Right cardiac atrium (tissue), 5 donors: ENCODE data around the gene SLC22A2. TPM values are rescaled to one million over a fixed set of nuclear protein-coding genes. Genes with fewer than 3 reads are reported as not detected.
"Not testable (repeated sequence)": the region's sequence is repeated elsewhere in the genome, so short reads cannot be mapped to it uniquely, and the experiment has no call there.

Experiments
- ATAC-seq, 2 donors: fragments of 200-7000 bp; cut with Tn5 transposase; one replicate each; pipeline versions ENCODE4 v1.8.0 to v1.9.1; 2020; ENCODE audit warnings: moderate library complexity in 2 of 2, mild to moderate bottlenecking in 1 of 2
- DNase-seq, 3 donors: peaks; one replicate each; pipeline ENCODE4 v3.0.0-alpha.2; 2020
- H3K27ac ChIP-seq: one replicate; pipeline ENCODE4 v1.5.1; 2013; ENCODE audit warnings: mild to moderate bottlenecking, low read length, control low read depth, moderate library complexity
- H3K27me3 ChIP-seq: one replicate; pipeline ENCODE4 v1.6.1; 2013; ENCODE audit not compliant: control insufficient read depth, insufficient read depth
- H3K4me1 ChIP-seq: one replicate; pipeline ENCODE4 v1.6.1; 2013; ENCODE audit warnings: low read length; ENCODE audit not compliant: control insufficient read depth, insufficient read depth
- H3K4me3 ChIP-seq: one replicate; pipeline ENCODE4 v1.5.1; 2013; ENCODE audit warnings: low read length, control low read depth
- H3K9me3 ChIP-seq: one replicate; pipeline ENCODE4 v1.6.1; 2013; ENCODE audit warnings: low read length; ENCODE audit not compliant: control insufficient read depth
- WGBS: extraction: QIAGEN DNeasy Blood & Tissue Kit; methylation state at CpG from one replicate; pipeline ENCODE4 v1.1.7; 2013; 5-methylcytosine and 5-hydroxymethylcytosine counted together
- intact Hi-C, 4 donors: fragments of 100-400 bp; cut with DNase I; formaldehyde crosslinking; loops; one replicate each; pipeline versions ENCODE4 v1.11.0 to v1.14.0; 2022 to 2023
- long read RNA-seq, 4 donors: library from polyadenylated mRNA; unstranded; transcript quantifications; one replicate each; pipeline ENCODE4 v2.0.0, GENCODE V29; 2020 to 2021
- polyA plus RNA-seq: library from polyadenylated mRNA; stranded (reverse); fragments of 200-250 nt; gene quantifications from one replicate; pipeline ENCODE4 v1.2.3, GENCODE V29; 2013
- total RNA-seq, 4 donors: library from RNA; stranded (reverse); fragmentation: NEBNext Ultra II Directional; extraction: Animal tissue kit (Norgen Biotek cat#: 25700); gene quantifications; one replicate each; pipeline ENCODE4 v1.2.1, GENCODE V29; 2021
- donor health status: healthy with polysubstance abuse.
- donor health status: DM: no; HTN: yes; CAD: no.
- donor health status: DM: no; HTN: no; CAD: no.
- donor health status: DM: no; HTN: yes; CAD: no; lungs with severe emphysema.
- donor health status: DM: yes; HTN: yes; CAD: no.

Gene SLC22A2
- total RNA-seq (not detected), polyA plus RNA-seq (0.05 TPM)
- long read RNA-seq, donor 1, result 0 reads
- long read RNA-seq, donor 2, result 0 reads
- long read RNA-seq, donor 3, result 0 reads
- long read RNA-seq, donor 4, result 0 reads

GRCh38 chr6:160258346-160259142 lies at the start of gene SLC22A2:
Gene SLC22A2 (minus strand): TSS chr6:160258821. CDS start chr6:160258757, 64 bp downstream.
- Histone ChIP-seq H3K27me3 (peaks cover 2% of the 10 kb centered on the region), H3K9me3 (no peaks in the 10 kb centered on the region), H3K4me1 (no peaks in the 10 kb centered on the region), H3K4me3 (no peak within 1 kb of the TSS), H3K27ac (no peak within 1 kb of the TSS)
- intact Hi-C loops, result no loop called here
- peak; percentile 23 to 39 for ATAC-seq
- DNase-seq, result peak in 2 of 3 donors; percentile 45 to 46
- WGBS, result 86% methylated on average over 43 of the region's 43 CpGs

- ATAC-seq, result no peak
- Histone ChIP-seq H3K4me3 (no peak overlapping the region), H3K9me3 (no peaks in the 10 kb centered on the region), H3K4me1 (no peaks in the 10 kb centered on the region), H3K27ac (no peak overlapping the region), H3K27me3 (no peaks in the 10 kb centered on the region)
- DNase-seq, result no peak
- intact Hi-C loops, result no loop called here
- 61% methylated on average over 7 of the region's 7 CpGs for WGBS
These were observed 47.5 kb upstream of the SLC22A2 start for GRCh38 chr6:160305926-160306713.

GRCh38 chr6:160303806-160304205 lies 45.2 kb upstream of the SLC22A2 start:
- no peak overlapping the region for H3K4me3 ChIP-seq
- no peaks in the 10 kb centered on the region for H3K27me3 ChIP-seq
- DNase-seq, result no peak
- H3K4me1 ChIP-seq, result no peaks in the 10 kb centered on the region
- no peak for ATAC-seq
- intact Hi-C loops, result no loop called here
- WGBS, result 61% methylated on average over 2 of the region's 2 CpGs
- H3K27ac ChIP-seq, result no peak overlapping the region
- no peaks in the 10 kb centered on the region for H3K9me3 ChIP-seq

GRCh38 chr6:160302431-160303082 lies 43.9 kb upstream of the SLC22A2 start:
- H3K9me3 ChIP-seq, H3K27me3 ChIP-seq, H3K4me3 ChIP-seq, H3K4me1 ChIP-seq, DNase-seq, ATAC-seq, H3K27ac ChIP-seq, intact Hi-C loops: not testable (repeated sequence)
- WGBS, result 37% methylated on average over 2 of the region's 2 CpGs

- no peaks in the 10 kb centered on the region for H3K9me3 ChIP-seq
- intact Hi-C loops, result no loop called here
- no peaks in the 10 kb centered on the region for H3K27me3 ChIP-seq
- H3K4me3 ChIP-seq, result no peak overlapping the region
- WGBS, result 45% methylated on average over 4 of the region's 4 CpGs
- no peak overlapping the region for H3K27ac ChIP-seq
- H3K4me1 ChIP-seq, result no peaks in the 10 kb centered on the region
- ATAC-seq (no peak), DNase-seq (no peak)
These were observed 42.7 kb upstream of the SLC22A2 start for GRCh38 chr6:160301339-160301738.

- WGBS, result 77% methylated on average over 15 of the region's 15 CpGs
- H3K27ac ChIP-seq, result no peak overlapping the region
- DNase-seq (no peak), ATAC-seq (peak; percentile 48 to 63)
- intact Hi-C loops, result no loop called here
- H3K4me3 ChIP-seq, result no peak overlapping the region
- no peaks in the 10 kb centered on the region for H3K27me3 ChIP-seq
- H3K9me3 ChIP-seq, result no peaks in the 10 kb centered on the region
- H3K4me1 ChIP-seq, result no peaks in the 10 kb centered on the region
These were observed 41.6 kb upstream of the SLC22A2 start for GRCh38 chr6:160300076-160300695.

GRCh38 chr6:160299559-160299958 lies 40.9 kb upstream of the SLC22A2 start:
- H3K4me1 ChIP-seq, result no peaks in the 10 kb centered on the region
- intact Hi-C loops, result no loop called here
- 87% methylated on average over 11 of the region's 11 CpGs for WGBS

GRCh38 chr6:160298121-160298520 lies 39.5 kb upstream of the SLC22A2 start:
- Histone ChIP-seq H3K9me3 (no peaks in the 10 kb centered on the region), H3K27me3 (no peaks in the 10 kb centered on the region), H3K4me3 (no peak overlapping the region), H3K27ac (no peak overlapping the region), H3K4me1 (no peaks in the 10 kb centered on the region)
- ATAC-seq (no peak), DNase-seq (no peak)
- intact Hi-C loops, result no loop called here
- WGBS, result 85% methylated on average over 8 of the region's 8 CpGs

More at GRCh38 chr6:160299559-160299958, 40.9 kb upstream of the SLC22A2 start:
- H3K27ac ChIP-seq, result no peak overlapping the region
- no peaks in the 10 kb centered on the region for H3K27me3 ChIP-seq
- no peak for ATAC-seq
- no peaks in the 10 kb centered on the region for H3K9me3 ChIP-seq
- no peak for DNase-seq
- no peak overlapping the region for H3K4me3 ChIP-seq

- H3K4me1 ChIP-seq, result no peaks in the 10 kb centered on the region
- H3K4me3 ChIP-seq, result no peak overlapping the region
- no peaks in the 10 kb centered on the region for H3K9me3 ChIP-seq
- WGBS, result 77% methylated on average over 6 of the region's 6 CpGs
- intact Hi-C loops, result no loop called here
- H3K27me3 ChIP-seq, result no peaks in the 10 kb centered on the region
- no peak for ATAC-seq
- DNase-seq, result no peak
- no peak overlapping the region for H3K27ac ChIP-seq
These were observed 38.7 kb upstream of the SLC22A2 start for GRCh38 chr6:160297310-160297709.

GRCh38 chr6:160293844-160294243 lies 35.2 kb upstream of the SLC22A2 start:
- Histone ChIP-seq H3K4me3 (no peak overlapping the region), H3K4me1 (no peaks in the 10 kb centered on the region), H3K27me3 (no peaks in the 10 kb centered on the region), H3K27ac (no peak overlapping the region), H3K9me3 (no peaks in the 10 kb centered on the region)
- no peak for ATAC-seq
- no peak for DNase-seq
- intact Hi-C loops, result no loop called here
- WGBS, result 54% methylated on average over 8 of the region's 8 CpGs
